RPMI7951 (cell line): ENCODE measurements around the gene TEX11. TPM values are rescaled to one million over a fixed set of nuclear protein-coding genes. Genes with fewer than 3 reads are reported as not detected.
"Not testable (repeated sequence)": the region's sequence is repeated elsewhere in the genome, so short reads cannot be mapped to it uniquely, and the experiment has no call there.

Experiments used
- DNase-seq: peaks from one replicate; pipeline ENCODE4 v3.0.0-alpha.2; 2012; ENCODE audit warnings: low read depth
- total RNA-seq: library from RNA; depleted of rRNA; stranded (reverse); fragments of >200 nt; shearing (Covaris generic); gene quantifications from 2 replicates; pipeline ENCODE4 v1.2.3, GENCODE V29; 2014

TEX11 gene
- total RNA-seq, 1 experiment from 2014 or later, result 0.36 TPM

DNA sequence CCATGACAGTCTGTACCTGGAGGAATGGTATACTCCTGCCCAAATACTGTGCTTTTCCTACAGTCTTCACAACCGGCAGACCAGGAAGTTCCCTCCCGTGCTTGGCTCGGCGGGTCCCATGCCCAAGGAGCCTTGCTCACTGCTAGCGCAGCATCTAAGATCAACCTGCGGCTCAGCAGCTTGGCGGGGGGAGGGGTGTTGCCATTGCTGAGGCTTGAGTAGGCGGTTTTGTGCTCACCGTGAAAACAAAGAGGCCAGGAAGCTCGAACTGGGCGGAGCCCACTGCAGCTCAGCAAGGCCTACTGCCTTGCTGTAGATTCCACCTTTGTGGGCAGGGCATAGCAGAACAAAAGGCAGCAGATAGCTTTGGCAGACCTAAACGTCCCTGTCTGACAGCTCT, 152.7 kb downstream of the TEX11 start:
- DNase-seq, result no peak

DNA sequence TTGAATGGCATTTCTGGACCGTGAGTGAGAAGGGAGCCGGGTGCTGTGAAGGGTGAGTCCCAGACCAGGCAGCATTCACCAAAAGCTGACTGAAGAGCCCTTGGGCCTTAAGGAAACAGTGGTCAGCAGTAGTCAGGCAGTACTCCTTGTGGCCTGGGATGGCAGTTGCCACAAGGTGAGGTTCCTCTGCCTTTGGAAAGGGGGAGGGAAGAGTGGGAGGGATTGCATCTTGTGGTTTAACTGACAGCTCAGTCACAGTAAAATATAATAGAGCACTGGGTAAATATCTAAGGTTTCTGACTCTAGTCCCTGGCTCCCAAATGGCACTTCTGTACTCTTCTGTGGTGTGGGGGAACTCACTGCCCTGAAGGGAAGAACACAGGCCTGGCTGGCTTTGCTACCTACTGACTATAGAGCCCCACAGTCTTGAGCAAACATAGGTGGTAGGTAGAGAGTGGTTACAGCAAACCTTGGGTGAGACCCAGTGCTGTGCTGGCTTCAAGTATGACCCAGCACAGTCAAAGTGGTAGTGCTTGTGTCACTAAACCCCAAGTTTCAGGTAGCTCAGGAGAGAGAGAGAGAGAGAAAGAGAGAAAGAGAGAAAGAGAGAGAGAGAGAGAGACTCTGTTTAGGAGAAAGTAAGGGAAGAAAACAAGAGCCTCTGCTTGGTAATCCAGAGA, 154.2 kb downstream of the TEX11 start:
- DNase-seq, result no peak

DNA sequence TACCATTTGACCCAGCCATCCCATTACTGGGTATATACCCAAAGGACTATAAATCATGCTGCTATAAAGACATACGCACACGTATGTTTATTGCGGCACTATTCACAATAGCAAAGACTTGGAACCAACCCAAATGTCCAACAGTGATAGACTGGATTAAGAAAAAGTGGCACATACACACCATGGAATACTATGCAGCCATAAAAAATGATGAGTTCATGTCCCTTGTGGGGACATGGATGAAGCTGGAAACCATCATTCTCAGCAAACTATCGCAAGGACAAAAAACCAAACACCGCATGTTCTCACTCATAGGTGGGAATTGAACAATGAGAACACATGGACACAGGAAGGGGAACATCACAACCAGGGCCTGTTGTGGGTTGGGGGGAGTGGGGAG, 174.7 kb downstream of the TEX11 start:
- DNase-seq, result not testable (repeated sequence)

DNA sequence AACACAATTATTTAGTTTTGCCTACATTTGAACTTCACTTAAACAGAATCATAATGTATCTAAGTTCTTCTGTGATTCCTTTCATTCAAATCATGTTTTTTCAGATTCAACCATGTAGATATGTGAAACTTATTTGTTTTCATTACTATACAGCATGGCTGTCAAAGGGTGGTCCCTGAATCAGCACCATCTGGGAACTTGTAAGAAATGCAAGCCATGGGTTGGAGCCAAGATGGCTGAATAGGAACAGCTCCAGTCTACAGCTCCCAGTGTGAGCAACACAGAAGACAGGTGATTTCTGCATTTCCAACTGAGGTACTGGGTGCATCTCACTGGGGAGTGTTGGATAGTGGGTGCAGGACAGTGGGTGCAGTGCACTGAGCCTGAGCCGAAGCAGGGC, 180.6 kb downstream of the TEX11 start:
- not testable (repeated sequence) for DNase-seq

DNA sequence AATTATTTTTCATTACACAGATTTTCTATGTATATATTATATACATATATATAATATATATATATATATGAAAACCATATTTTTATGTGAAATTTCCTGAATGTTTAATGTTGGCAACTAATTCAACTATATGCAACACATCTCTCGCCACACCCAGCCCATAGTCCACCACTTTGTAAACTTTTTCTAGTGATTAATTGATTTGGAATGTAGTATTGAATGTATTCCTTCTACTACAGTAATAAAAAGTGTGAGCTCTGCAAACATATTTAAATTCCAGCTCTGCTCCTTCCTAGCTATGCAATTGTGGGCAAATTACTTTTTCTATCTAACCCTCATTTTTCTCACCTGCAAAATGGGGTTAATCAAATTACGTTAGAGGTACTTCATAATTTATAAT, 187.8 kb downstream of the TEX11 start:
- no peak for DNase-seq

DNA sequence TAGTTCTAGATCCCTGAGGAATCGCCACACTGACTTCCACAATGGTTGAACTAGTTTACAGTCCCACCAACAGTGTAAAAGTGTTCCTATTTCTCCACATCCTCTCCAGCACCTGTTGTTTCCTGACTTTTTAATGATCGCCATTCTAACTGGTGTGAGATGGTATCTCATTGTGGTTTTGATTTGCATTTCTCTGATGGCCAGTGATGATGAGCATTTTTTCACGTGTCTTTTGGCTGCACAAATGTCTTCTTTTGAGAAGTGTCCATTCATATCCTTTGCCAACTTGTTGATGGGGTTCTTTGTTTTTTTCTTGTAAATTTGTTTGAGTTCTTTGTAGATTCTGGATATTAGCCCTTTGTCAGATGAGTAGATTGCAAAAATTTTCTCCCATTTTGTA, 197.2 kb downstream of the TEX11 start:
- DNase-seq, result not testable (repeated sequence)

DNA sequence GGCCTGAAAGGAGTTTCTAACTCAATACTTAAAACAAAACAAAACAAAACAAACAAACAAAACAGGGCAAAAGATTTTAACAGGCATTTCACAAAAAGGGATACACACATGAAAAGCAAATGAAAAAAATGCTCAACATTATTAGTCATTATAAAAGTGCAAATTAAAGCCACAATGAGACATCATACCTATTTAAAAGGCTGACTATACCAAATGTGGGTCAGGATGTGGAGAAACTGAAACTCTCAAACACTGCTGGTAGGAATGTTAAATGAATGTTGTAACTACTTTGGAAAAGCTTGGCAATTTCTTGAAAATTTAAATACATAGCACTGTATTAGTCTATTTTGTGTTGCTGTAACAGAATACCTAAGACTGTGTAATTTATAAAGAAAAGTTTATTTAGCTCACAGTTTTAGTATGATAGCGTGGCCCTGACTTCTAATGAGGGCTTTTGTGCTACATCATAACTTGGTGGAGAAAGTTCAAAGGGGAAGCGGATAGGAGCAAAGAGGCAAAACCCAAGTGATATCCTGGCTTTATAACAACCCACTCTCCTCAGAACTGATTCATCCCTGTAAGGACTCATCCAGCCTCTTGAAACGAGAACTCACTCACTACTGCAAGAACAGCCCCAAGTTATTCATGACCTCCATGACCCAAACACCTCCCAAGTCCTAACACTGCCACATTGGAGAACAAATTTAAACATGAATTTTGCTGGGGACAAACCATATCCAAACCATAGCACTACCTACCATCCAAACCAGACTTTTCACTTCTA, 214.0 kb downstream of the TEX11 start:
- no peak for DNase-seq

DNA sequence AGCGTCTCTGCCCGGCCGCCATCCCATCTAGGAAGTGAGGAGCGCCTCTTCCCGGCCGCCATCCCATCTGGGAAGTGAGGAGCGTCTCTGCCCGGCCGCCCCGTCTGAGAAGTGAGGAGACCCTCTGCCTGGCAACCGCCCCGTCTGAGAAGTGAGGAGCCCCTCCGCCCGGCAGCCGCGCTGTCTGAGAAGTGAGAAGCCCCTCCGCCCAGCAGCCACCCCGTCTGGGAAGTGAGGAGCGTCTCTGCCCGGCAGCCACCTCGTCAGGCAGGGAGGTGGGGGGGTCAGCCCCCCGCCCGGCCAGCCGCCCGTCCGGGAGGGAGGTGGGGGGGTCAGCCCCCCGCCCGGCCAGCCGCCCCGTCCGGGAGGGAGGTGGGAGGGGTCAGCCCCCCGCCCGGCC, 229.1 kb downstream of the TEX11 start:
- not testable (repeated sequence) for DNase-seq

DNA sequence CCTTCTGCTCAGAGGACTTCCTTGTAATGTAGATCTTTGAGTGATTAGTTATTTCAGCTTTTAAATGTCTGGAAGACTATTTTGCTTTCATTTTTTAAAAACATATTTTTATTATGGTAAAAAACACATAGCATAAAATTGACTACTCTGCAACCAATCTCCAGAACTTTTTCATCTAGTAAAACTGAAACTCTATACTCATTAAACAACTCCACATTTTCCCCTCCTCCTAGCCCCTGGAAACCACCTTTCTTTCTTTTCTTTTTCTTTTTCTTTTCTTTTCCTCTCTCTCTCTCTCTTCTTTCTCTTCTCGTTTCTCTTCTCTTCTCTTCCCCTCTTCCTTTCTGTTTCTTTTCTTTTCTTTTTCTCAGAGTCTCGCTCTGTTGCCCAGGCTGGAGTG, 233.2 kb downstream of the TEX11 start:
- DNase-seq, result no peak

DNA sequence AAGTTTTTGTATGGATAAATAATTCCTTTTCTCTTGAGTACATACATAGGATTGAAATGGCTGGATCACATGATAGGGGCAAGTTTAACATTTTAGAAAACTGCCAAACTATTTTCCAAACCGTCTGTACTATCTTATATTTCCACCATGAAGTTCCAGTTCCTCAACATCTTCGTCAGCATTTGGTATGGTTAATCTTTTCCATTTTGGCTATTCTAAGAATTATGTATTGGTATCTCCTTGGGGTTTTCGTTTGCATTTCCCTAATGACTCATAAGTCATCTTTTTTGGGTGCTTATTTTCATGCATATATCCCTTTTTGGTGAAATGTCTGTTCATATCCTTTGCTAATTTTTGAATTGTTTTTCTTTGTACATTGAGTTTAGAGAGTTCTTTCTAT, 236.2 kb downstream of the TEX11 start:
- DNase-seq, result no peak

DNA sequence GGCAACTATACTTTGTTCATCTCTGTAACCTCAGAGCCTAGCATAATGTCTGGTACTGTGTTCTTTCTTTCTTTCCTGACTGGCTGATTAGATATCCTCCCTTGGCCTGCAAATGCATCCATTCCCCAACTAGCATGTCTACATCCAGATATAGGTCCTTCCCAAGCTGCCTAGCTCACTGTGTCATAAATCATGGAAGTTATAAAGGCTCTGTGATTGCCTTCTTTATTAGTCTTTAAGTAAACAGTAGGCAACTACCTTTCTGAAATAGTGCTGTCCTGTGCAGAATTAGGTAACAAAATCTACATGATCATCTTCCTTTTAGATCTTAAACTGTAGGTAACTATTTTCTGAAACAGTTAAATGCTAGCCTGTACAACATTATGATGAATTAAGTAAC, 239.4 kb downstream of the TEX11 start:
- DNase-seq, result no peak

DNA sequence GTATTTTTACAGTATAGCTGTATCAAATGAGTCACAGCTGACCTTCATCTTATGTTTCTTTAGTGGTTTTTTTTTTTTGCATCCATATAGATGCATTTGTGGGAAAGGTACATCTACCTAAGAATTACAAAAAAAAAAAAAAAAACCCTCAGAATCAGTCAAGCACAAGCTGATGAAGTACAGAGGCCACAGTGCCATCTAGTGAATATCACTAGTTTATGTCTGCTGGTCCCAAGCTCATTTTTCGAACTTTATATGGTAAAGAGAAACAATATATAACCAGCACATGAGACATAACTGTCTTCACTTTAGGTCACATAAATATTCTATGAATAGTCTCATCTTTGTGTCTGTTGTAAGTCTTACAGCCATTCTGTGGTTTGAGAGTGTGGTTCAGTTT, 243.8 kb downstream of the TEX11 start:
- DNase-seq, result peak; percentile 31

DNA sequence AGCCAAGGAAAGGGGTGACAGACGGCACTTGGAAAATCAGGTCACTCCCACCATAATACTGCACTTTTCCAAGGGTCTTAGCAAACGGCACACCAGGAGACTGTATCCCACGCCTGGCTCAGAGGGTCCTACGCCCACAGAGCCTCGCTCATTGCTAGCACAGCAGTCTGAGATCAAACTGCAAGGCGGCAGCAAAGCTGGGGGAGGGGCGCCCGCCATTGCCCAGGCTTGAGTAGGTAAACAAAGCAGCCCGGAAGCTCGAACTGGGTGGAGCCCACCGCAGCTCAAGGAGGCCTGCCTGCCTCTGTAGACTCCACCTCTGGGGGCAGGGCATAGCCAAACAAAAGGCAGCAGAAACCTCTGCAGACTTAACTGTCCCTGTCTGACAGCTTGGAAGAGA, 247.4 kb downstream of the TEX11 start:
- not testable (repeated sequence) for DNase-seq

DNA sequence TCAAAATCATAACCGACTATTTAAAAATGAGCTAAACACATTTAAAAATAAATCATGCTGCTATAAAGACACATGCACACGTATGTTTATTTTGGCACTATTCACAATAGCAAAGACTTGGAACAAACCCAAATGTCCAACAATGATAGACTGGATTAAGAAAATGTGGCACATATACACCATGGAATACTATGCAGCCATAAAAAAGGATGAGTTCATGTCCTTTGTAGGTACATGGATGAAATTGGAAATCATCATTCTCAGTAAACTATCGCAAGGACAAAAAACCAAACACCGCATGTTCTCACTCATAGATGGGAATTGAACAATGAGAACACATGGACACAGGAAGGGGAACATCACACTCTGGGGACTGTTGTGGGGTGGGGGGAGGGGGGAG, 251.0 kb downstream of the TEX11 start:
- not testable (repeated sequence) for DNase-seq

DNA sequence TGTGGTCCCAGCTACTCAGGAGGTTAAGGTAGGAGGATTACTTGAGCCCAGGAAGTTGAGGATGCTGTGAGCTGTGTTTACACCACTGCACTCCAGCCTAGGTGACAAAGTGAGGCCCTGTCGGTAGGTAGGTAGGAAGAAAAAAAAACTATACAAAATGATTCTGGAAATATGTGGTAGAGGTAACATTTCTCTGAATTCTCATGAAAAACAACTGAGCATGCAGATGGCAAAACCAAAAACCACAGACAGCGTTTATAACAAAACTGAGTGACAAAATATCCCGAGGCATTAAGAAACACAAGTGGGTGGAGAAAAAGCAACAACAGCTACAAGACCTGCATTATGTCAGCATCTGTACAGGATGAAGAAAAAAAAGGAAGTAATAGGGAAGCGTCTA, 252.2 kb downstream of the TEX11 start:
- DNase-seq, result peak; percentile 2

DNA sequence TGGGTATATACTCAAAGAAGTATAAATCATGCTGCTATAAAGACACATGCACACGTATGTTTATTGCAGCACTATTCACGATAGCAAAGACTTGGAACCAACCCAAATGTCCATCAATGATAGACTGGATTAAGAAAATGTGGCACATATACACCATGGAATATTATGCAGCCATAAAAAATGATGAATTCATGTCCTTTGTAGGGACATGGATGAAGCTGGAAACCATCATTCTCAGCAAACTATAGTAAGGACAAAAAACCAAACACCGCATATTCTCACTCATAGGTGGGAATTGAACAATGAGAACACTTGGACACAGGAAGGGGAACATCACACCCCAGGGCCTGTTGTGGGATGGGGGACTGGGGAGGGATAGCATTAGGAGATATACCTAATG, 260.6 kb downstream of the TEX11 start:
- DNase-seq, result not testable (repeated sequence)

DNA sequence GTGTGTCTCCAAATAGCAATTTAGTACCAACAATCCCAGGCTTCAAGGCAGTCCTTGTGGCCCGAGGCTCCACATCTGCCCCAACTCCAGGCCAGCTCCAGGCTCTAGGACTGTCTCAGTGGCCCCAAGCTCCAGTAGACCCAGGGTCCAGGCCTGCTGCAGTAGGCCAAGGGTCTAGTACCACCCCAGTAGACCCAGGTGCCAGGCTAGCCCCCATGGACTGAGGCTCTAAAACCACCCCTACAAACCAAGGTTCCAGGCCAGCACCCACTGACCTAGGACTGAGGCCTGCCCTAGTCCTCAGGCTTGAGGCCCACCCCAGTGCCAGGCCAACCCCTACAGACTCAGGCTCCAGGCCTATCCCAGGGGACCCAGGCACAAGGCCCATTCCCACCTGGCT, 272.3 kb downstream of the TEX11 start:
- DNase-seq, result no peak

DNA sequence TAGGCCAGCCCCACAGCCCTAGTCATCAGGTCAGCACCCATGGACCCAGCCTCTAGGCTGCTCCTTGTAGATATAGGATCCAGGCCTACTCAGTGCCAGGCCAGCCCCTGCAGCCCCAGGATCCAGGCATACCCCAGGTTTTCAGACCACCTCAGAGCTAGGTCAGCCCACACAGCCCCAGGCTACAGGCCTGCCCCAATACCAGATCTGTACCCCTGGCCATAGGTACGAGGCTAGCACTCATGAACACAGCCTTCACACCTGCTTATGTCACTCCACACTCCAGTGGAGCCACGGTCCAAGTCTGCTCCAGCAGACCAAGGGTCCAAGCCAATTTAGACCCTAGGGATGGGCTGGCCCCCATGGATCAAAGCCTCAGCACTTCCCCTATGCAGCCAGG, 272.8 kb downstream of the TEX11 start:
- no peak for DNase-seq

DNA sequence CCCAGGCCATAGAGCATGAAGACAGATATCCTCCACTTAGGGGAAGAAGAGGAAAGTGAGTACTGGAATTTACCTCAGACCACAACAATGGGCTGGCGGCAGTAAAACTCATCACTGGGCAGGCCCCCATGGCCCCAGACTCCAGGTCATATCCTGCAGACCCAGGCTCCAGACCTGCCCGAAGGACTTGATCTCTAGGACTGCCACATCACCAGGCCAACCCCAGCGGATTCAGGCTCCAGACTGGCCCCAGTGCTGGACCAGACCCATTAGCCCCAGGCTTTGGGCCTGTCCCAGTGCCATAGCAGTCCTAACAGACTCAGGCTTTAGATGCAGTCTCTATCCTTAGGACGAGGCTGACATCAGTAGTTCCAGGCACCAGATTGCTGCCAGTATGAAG, 273.3 kb downstream of the TEX11 start:
- no peak for DNase-seq

DNA sequence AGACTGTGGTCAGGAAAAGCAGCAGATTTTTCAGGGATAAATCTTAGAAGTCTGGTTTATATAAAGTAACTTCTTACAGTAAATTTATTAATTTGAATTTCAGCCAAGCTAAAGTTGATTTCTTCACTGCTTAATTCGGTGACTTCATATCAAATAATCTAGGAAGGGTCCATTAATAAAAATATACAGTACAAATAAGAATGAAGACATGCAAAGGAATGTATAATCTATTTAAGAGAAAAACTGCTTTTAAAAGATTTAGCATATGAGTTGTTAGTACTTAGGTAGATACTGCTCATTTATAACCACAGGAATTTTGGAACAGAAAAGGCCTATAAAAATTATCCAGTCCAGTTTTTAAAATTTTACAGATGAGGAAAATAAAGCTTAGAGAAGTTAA, 286.8 kb downstream of the TEX11 start:
- no peak for DNase-seq

DNA sequence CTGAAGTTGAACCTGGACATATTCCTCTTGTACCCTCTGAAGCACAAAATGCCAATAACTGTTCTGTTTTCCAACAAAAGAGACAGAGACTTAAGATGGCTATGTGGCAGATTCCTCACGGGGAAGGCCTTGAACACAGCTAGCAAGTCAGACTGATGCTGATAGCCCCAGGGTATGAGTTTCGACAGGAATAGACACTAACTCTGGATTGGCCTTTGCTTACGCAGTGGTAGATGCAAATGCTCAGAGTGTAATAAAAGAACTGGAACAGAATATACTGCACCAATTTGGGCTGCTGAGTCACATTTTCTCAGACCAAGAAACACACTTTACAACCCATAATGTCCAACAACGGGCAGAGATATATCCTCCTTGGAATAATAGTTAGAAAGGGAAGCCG, 290.0 kb downstream of the TEX11 start:
- DNase-seq, result peak; percentile 62

DNA sequence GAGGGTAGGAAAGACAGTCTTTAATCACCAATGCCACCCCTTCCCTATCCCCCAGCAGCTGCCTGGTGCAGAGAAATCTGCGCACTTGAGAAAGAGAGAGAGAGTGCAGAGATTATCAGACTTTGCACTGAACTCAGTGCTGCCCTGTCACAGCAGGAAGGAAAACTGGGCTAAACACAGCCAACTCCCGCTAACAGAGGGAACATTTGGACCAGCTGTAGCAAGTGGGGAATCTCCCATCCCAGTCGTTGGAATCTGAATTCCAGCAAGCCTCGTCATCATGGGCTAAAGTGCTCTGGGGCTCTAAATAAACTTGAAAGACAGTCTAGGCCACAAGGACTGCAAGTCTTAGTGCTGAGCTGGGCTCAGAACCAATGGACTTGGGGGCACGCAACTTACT, 295.2 kb downstream of the TEX11 start:
- peak; percentile 81 for DNase-seq

DNA sequence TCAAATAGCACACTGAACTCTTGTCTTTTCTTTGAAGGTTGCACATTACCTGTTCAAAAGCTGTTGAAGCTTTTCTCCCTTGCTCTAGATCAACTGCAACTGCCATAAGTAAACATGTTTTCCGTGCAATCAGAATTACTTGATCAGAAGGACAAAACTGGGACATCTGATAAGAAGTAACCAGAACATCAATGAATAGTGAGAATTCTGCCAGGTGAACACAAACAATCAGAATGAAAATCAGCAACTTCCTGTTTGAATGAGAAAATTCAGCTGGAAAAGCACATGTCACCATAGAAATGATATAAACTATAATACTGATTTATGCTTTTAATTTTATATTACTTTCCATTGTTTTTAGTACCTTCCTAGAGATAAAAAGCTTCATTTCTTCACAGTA, 303.2 kb downstream of the TEX11 start:
- DNase-seq, result no peak

DNA sequence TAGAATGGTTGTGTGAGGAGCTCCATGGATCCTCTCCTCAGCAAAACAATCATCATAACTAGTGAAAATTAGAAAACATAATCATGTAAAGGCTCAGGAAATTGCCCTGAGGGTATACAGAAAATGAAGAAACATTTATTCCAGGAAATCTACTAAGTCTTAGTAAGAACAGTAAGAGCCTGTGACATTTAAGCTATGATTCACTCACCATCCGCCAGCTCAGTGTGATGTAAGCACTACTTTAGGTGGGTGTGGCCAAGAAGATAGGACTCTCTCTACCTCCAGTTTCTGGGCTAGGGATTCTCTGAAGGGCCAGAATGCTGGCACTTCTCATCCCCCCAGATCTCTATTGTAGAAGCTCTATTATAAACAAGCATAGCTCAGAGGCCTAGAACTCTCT, 316.4 kb downstream of the TEX11 start:
- peak; percentile 79 for DNase-seq
